Epithelial cell of prostate (primary cell): ENCODE measurements around the gene PLXNC1.

Experiments used
- DNase-seq: peaks from one replicate; pipeline ENCODE4 v3.0.0-alpha.2; 2011; ENCODE audit warnings: low read depth, low spot score
- H3K27ac ChIP-seq: fragments of 450-650 bp; 2 replicates; pipeline ENCODE4 v1.5.1; 2017; ENCODE audit warnings: mild to moderate bottlenecking

PLXNC1 gene

GRCh38 chr12:94178054-94178453 is 29.7 kb downstream of the PLXNC1 start:
- no peak overlapping the region for H3K27ac ChIP-seq
- DNase-seq: no peak

GRCh38 chr12:94178882-94179281 is 30.5 kb downstream of the PLXNC1 start:
- no peak overlapping the region for H3K27ac ChIP-seq
- DNase-seq: no peak

GRCh38 chr12:94179723-94180122 is 31.3 kb downstream of the PLXNC1 start:
- H3K27ac ChIP-seq: no peak overlapping the region
- no peak for DNase-seq

- peak; percentile 29 for DNase-seq
Measured at GRCh38 chr12:94180558-94181296, 32.4 kb downstream of the PLXNC1 start.

GRCh38 chr12:94182986-94183707 is 34.8 kb downstream of the PLXNC1 start:
- DNase-seq: no peak

More at GRCh38 chr12:94180558-94181296, 32.4 kb downstream of the PLXNC1 start:
- H3K27ac ChIP-seq: no peak overlapping the region

GRCh38 chr12:94183708-94184379 is 35.5 kb downstream of the PLXNC1 start:
- no peak for DNase-seq
- H3K27ac ChIP-seq: no peak overlapping the region

More at GRCh38 chr12:94182986-94183707, 34.8 kb downstream of the PLXNC1 start:
- no peak overlapping the region for H3K27ac ChIP-seq

GRCh38 chr12:94184995-94185719 is 36.8 kb downstream of the PLXNC1 start:
- no peak overlapping the region for H3K27ac ChIP-seq
- no peak for DNase-seq

- no peak for DNase-seq
- no peak overlapping the region for H3K27ac ChIP-seq
Measured at GRCh38 chr12:94185801-94186200, 37.4 kb downstream of the PLXNC1 start.

- DNase-seq: no peak
- H3K27ac ChIP-seq: no peak overlapping the region
Measured at GRCh38 chr12:94186278-94187241, 38.2 kb downstream of the PLXNC1 start.

GRCh38 chr12:94187361-94187760 is 39.0 kb downstream of the PLXNC1 start:
- DNase-seq: no peak
- H3K27ac ChIP-seq: no peak overlapping the region

- H3K27ac ChIP-seq: no peak overlapping the region
- no peak for DNase-seq
Measured at GRCh38 chr12:94190623-94191022, 42.2 kb downstream of the PLXNC1 start.

- no peak overlapping the region for H3K27ac ChIP-seq
- no peak for DNase-seq
Measured at GRCh38 chr12:94191023-94191422, 42.6 kb downstream of the PLXNC1 start.

GRCh38 chr12:94191811-94192210 is 43.4 kb downstream of the PLXNC1 start:
- no peak for DNase-seq
- H3K27ac ChIP-seq: no peak overlapping the region

- H3K27ac ChIP-seq: no peak overlapping the region
- DNase-seq: no peak
Measured at GRCh38 chr12:94192506-94192905, 44.1 kb downstream of the PLXNC1 start.

GRCh38 chr12:94193168-94193567 is 44.8 kb downstream of the PLXNC1 start:
- H3K27ac ChIP-seq: no peak overlapping the region

GRCh38 chr12:94195483-94195882 is 47.1 kb downstream of the PLXNC1 start:
- no peak for DNase-seq
- H3K27ac ChIP-seq: no peak overlapping the region

More at GRCh38 chr12:94193168-94193567, 44.8 kb downstream of the PLXNC1 start:
- DNase-seq: no peak

GRCh38 chr12:94198469-94198868 is 50.1 kb downstream of the PLXNC1 start:
- no peak overlapping the region for H3K27ac ChIP-seq
- no peak for DNase-seq

- no peak overlapping the region for H3K27ac ChIP-seq
- no peak for DNase-seq
Measured at GRCh38 chr12:94198872-94199271, 50.5 kb downstream of the PLXNC1 start.

- no peak overlapping the region for H3K27ac ChIP-seq
- no peak for DNase-seq
Measured at GRCh38 chr12:94200069-94200468, 51.7 kb downstream of the PLXNC1 start.
